IMR-90 (cell line): ENCODE measurements around the gene CASTOR1. TPM values are rescaled to one million over a fixed set of nuclear protein-coding genes. Genes with fewer than 3 reads are reported as not detected.
A peak's percentile ranks its signal among the peaks of the same experiment; 100 is the strongest.

Source experiments
- ATAC-seq: fragments of 200-7000 bp; cut with Tn5 transposase; 2 replicates; pipeline ENCODE4 v1.9.1; 2020; ENCODE audit warnings: low read depth, mild to moderate bottlenecking, moderate library complexity
- BruUV-seq: library from RNA; stranded (reverse); fragments of 400-500 nt; replicated peaks from 2 replicates; lab custom pipeline; 2021; lab: Mats Ljungman, UMichigan
- CTCF ChIA-PET: fragments of 300-600 bp; formaldehyde crosslinking; extraction: SDS; loops from one replicate; lab custom pipeline; 2021; ENCODE audit warnings: antibody characterized with exemption; lab: Yijun Ruan, JAX
- POLR2A ChIA-PET: fragments of 300-600 bp; sonication (Branson Sonifier 250); formaldehyde crosslinking; loops from one replicate; lab custom pipeline; 2022; ENCODE audit warnings: antibody characterized with exemption; ENCODE audit not compliant: unreplicated experiment; lab: Charles Lee
- DNase-seq: peaks from one replicate; pipeline ENCODE4 v3.0.0; 2013
- H2AFZ ChIP-seq: replicated peaks from 2 replicates; pipeline ENCODE3; 2013; ENCODE audit warnings: low read length, mild to moderate bottlenecking; ENCODE audit not compliant: poor library complexity
- H2AK5ac ChIP-seq: 2 replicates; pipeline ENCODE4 v1.6.1; 2013; ENCODE audit warnings: low read depth, low read length, inconsistent platforms
- H2AK9ac ChIP-seq: replicated peaks from 2 replicates; pipeline ENCODE3; 2013; ENCODE audit warnings: mild to moderate bottlenecking, low read depth, low read length, moderate library complexity; ENCODE audit not compliant: poor library complexity
- H2BK120ac ChIP-seq: 2 replicates; pipeline ENCODE4 v1.6.1; 2013; ENCODE audit warnings: low read depth, low read length, inconsistent platforms
- H2BK15ac ChIP-seq: 3 replicates; pipeline ENCODE4 v1.6.1; 2013; ENCODE audit warnings: low read depth, low read length, inconsistent platforms
- H2BK20ac ChIP-seq: 2 replicates; pipeline ENCODE4 v1.6.1; 2013; ENCODE audit warnings: low read depth, mild to moderate bottlenecking, inconsistent platforms, low read length, moderate library complexity
- H2BK5ac ChIP-seq: 2 replicates; pipeline ENCODE4 v1.6.1; 2013; ENCODE audit warnings: mild to moderate bottlenecking, low read depth, low read length, inconsistent platforms; ENCODE audit not compliant: poor library complexity, severe bottlenecking
- H3K14ac ChIP-seq: replicated peaks from 2 replicates; pipeline ENCODE4 v1.6.1; 2013; ENCODE audit warnings: low read depth, low read length, inconsistent platforms
- H3K18ac ChIP-seq: 2 replicates; pipeline ENCODE4 v1.6.1; 2013; ENCODE audit warnings: low read depth, low read length, control low read depth
- H3K23ac ChIP-seq: 2 replicates; pipeline ENCODE4 v1.6.1; 2013; ENCODE audit warnings: low read depth, low read length, inconsistent platforms
- H3K27ac ChIP-seq: 2 replicates; pipeline ENCODE4 v1.5.1; 2013; ENCODE audit warnings: mild to moderate bottlenecking, control low read depth, low read length; ENCODE audit not compliant: insufficient read depth
- H3K27me3 ChIP-seq: 2 replicates; pipeline ENCODE4 v1.6.1; 2013; ENCODE audit warnings: low read length; ENCODE audit not compliant: control insufficient read depth, insufficient read depth
- H3K36me3 ChIP-seq: 2 replicates; pipeline ENCODE4 v1.6.1; 2013; ENCODE audit warnings: low read length, mixed read lengths; ENCODE audit not compliant: control insufficient read depth, insufficient read depth
- H3K4ac ChIP-seq: 2 replicates; pipeline ENCODE4 v1.6.1; 2013; ENCODE audit warnings: low read depth, low read length, inconsistent platforms
- H3K4me1 ChIP-seq: 2 replicates; pipeline ENCODE4 v1.6.1; 2013; ENCODE audit warnings: low read length, mixed read lengths; ENCODE audit not compliant: control insufficient read depth, insufficient read depth
- H3K4me2 ChIP-seq: 2 replicates; pipeline ENCODE4 v1.6.1; 2013; ENCODE audit warnings: low read depth, mild to moderate bottlenecking, control low read depth, low read length, moderate library complexity
- H3K4me3 ChIP-seq: 2 replicates; pipeline ENCODE4 v1.5.1; 2013; ENCODE audit warnings: low read depth, mild to moderate bottlenecking, control low read depth, low read length, moderate library complexity; ENCODE audit not compliant: insufficient read depth
- H3K56ac ChIP-seq: 2 replicates; pipeline ENCODE4 v1.6.1; 2013; ENCODE audit warnings: low read length, inconsistent platforms; ENCODE audit not compliant: insufficient read depth; ENCODE audit errors: extremely low read depth
- H3K79me1 ChIP-seq, 2 experiments: 2 replicates each; pipeline ENCODE4 v1.6.1; 2013; ENCODE audit warnings: low read length in 2 of 2, inconsistent platforms in 1 of 2, low read depth in 1 of 2
- H3K9ac ChIP-seq: 2 replicates; pipeline ENCODE4 v1.6.1; 2013; ENCODE audit warnings: low read depth, low read length, control low read depth
- H3K9me1 ChIP-seq: 2 replicates; pipeline ENCODE4 v1.6.1; 2013; ENCODE audit warnings: low read length, inconsistent platforms; ENCODE audit not compliant: insufficient read depth
- H3K9me3 ChIP-seq: 2 replicates; pipeline ENCODE4 v1.6.1; 2013; ENCODE audit warnings: low read length; ENCODE audit not compliant: control insufficient read depth, insufficient read depth
- H4K20me1 ChIP-seq: 2 replicates; pipeline ENCODE4 v1.6.1; 2013; ENCODE audit warnings: low read length, inconsistent platforms; ENCODE audit not compliant: insufficient read depth
- H4K5ac ChIP-seq: 2 replicates; pipeline ENCODE4 v1.6.1; 2013; ENCODE audit warnings: mild to moderate bottlenecking, low read depth, low read length, control low read depth
- H4K8ac ChIP-seq, 2 experiments: 2 replicates each; pipeline ENCODE4 v1.6.1; 2013; ENCODE audit warnings: low read depth in 2 of 2, low read length in 2 of 2, control low read depth in 1 of 2, inconsistent platforms in 1 of 2
- H4K91ac ChIP-seq: 2 replicates; pipeline ENCODE4 v1.6.1; 2013; ENCODE audit warnings: low read depth, low read length, inconsistent platforms; ENCODE audit not compliant: insufficient read depth
- CEBPB ChIP-seq: IDR thresholded peaks from 2 replicates; pipeline ENCODE4 v1.6.1; 2012; ENCODE audit warnings: low read depth, low read length, improper control_type of control experiment
- FOS ChIP-seq: fragments of 150-350 bp; IDR thresholded peaks from 2 replicates; pipeline ENCODE4 v1.6.1; 2016; ENCODE audit warnings: low read depth, low read length
- POLR2A ChIP-seq: IDR thresholded peaks from 2 replicates; pipeline ENCODE4 v1.6.1; 2012; ENCODE audit warnings: mild to moderate bottlenecking, low read depth, low read length
- WGBS, 2 experiments: methylation state at CpG; one replicate each; pipeline versions ENCODE4 v1.1.5 to v1.1.7; 2013; ENCODE audit warnings: missing lambda C conversion rate in 2 of 2; ENCODE audit not compliant: insufficient read length in 1 of 2; ENCODE audit errors: extremely low coverage in 2 of 2; 5-methylcytosine and 5-hydroxymethylcytosine counted together
- dilution Hi-C: fragments of 300-500 bp; cut with HindIII; formaldehyde crosslinking; loops from one replicate; pipeline ENCODE4 v1.14.3; 2018; ENCODE audit warnings: low sequenced_read_pairs; ENCODE audit not compliant: unreplicated experiment
- in situ Hi-C: fragments of 300-500 bp; cut with MboI; formaldehyde crosslinking; loops from 3 replicates; pipeline ENCODE4 v1.14.3; 2019; ENCODE audit warnings: low sequenced_read_pairs, inconsistent platforms, mixed read lengths
- intact Hi-C: fragments of 100-400 bp; cut with micrococcal nuclease; formaldehyde crosslinking; loops from 2 replicates; pipeline ENCODE4 v1.10.0; 2022
- polyA plus RNA-seq, 3 experiments: library from polyadenylated mRNA; depleted of rRNA; stranded (reverse); fragments of >200 nt; gene quantifications; 2 replicates each; pipeline ENCODE4 v1.2.3, GENCODE V29; 2012; ENCODE audit warnings: low replicate concordance in 1 of 3
- total RNA-seq: library from RNA; depleted of rRNA; stranded (reverse); fragments of >200 nt; gene quantifications from 2 replicates; pipeline ENCODE4 v1.2.3, GENCODE V29; 2012
- TF ChIP-seq, protein P1 (sequence below): fragments of 150-350 bp; IDR thresholded peaks from 2 replicates; pipeline ENCODE4 v1.6.1; 2016; ENCODE audit warnings: low read depth, mild to moderate bottlenecking, low read length, moderate library complexity, borderline replicate concordance

CASTOR1 gene
- total and polyA plus RNA-seq, 2 of the 4 experiments (the other 2 are of a cell fraction) = 10.6 to 23.5 TPM

- no peak overlapping the region for H4K8ac ChIP-seq
- H2BK15ac ChIP-seq = no peak overlapping the region
- 81% methylated on average over 4 of the region's 16 CpGs; no CpG with 5 or more reads in 1 of the 2 experiments for WGBS, 2 experiments
- H3K36me3 ChIP-seq = 0 out of 2 replicates have a peak, but pooled peaks cover 2% of the 10 kb centered on the region
- no peak overlapping the region for H2BK20ac ChIP-seq
- no peak overlapping the region for H2BK120ac ChIP-seq
- ChIA-PET POLR2A (no interaction called here), CTCF (no interaction called here)
- BruUV-seq = no TSS peak
- 0 out of 2 replicates have a peak overlapping the region, but pooled peaks have one; percentile 9 for H3K4ac ChIP-seq
- no peak overlapping the region for H3K4me2 ChIP-seq
- H4K5ac ChIP-seq = no peak overlapping the region
- dilution Hi-C loops (no loop called here), in situ Hi-C loops (no loop called here), intact Hi-C loops (no loop called here)
- no peak overlapping the region for H2BK5ac ChIP-seq
- no peak overlapping the region for H3K18ac ChIP-seq
- DNase-seq (no peak), ATAC-seq (no peak)
- H4K20me1 ChIP-seq = no peaks in the 10 kb centered on the region
- peak overlapping the region; percentile 70; the same call in 1 of the 2 replicates for H2AK5ac ChIP-seq
- no peak overlapping the region for H4K91ac ChIP-seq
- no peaks in the 10 kb centered on the region for H3K9me3 ChIP-seq
- no peak overlapping the region for H2AFZ ChIP-seq
- H3K27me3 ChIP-seq = no peaks in the 10 kb centered on the region
- 0 out of 2 replicates have a peak overlapping the region, but pooled peaks have one; percentile 20 for H3K14ac ChIP-seq
- H3K4me1 ChIP-seq = peaks cover 10% of the 10 kb centered on the region
- peak overlapping the region; percentile 3 for H2AK9ac ChIP-seq
- H3K79me1 ChIP-seq = no peaks in the 10 kb centered on the region
- H3K27ac ChIP-seq = no peak overlapping the region
- peak; percentile 4; the same call in 1 of the 2 replicates for TF ChIP-seq CEBPB
- TF ChIP-seq, protein P1, sequence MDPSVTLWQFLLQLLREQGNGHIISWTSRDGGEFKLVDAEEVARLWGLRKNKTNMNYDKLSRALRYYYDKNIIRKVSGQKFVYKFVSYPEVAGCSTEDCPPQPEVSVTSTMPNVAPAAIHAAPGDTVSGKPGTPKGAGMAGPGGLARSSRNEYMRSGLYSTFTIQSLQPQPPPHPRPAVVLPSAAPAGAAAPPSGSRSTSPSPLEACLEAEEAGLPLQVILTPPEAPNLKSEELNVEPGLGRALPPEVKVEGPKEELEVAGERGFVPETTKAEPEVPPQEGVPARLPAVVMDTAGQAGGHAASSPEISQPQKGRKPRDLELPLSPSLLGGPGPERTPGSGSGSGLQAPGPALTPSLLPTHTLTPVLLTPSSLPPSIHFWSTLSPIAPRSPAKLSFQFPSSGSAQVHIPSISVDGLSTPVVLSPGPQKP = no peak
- TF ChIP-seq POLR2A = no peak
- no peak for TF ChIP-seq FOS
- no peak overlapping the region for H3K56ac ChIP-seq
- H3K9me1 ChIP-seq = peaks cover 8% of the 10 kb centered on the region
- 0 out of 2 replicates have a peak overlapping the region, but pooled peaks have one; percentile 15 for H3K23ac ChIP-seq
- H3K4me3 ChIP-seq = no peak overlapping the region
- H3K9ac ChIP-seq = no peak overlapping the region
Measured at GRCh38 chr22:30279046-30279788, 10.1 kb downstream of the CASTOR1 start.
